Adrenal gland (tissue), 5 donors: ENCODE results near the gene COL23A1.

Experiments used
- CTCF ChIP-seq, 6 experiments: fragments of 450-650 bp in 4 of 6; fragments of 200-600 bp in 2 of 6; sonication (generic) in 1 of 6; IDR thresholded peaks; 1 replicate in 5 of 6; 2 replicates in 1 of 6; pipeline versions ENCODE4 v1.5.1 to v1.8.0; 2016 to 2021; ENCODE audit warnings: antibody characterized with exemption in 6 of 6, mild to moderate bottlenecking in 2 of 6, moderate library complexity in 1 of 6
- POLR2A ChIP-seq, 2 donors: fragments of 450-650 bp; IDR thresholded peaks; one replicate each; pipeline ENCODE4 v1.6.1; 2017; ENCODE audit warnings: antibody characterized with exemption in 2 of 2, mild to moderate bottlenecking in 2 of 2, moderate library complexity in 1 of 2
- donor health status: DM: no; HTN: no; CAD: no.

GRCh38 chr5:178519155-178519554 is 71.0 kb downstream of the COL23A1 start:
- TF ChIP-seq POLR2A (IDR thresholded peaks at IDR 0.05): no peak
- TF ChIP-seq CTCF (IDR thresholded peaks at IDR 0.05): no peak
